GM11168 (cell line): Measurements from ENCODE around the gene NELFB.
"Not testable (repeated sequence)": the region's sequence is repeated elsewhere in the genome, so short reads cannot be mapped to it uniquely, and the experiment has no call there.

ENCODE experiments used
- in situ Hi-C: fragments of 300-500 bp; cut with MboI; formaldehyde crosslinking; loops from one replicate; pipeline ENCODE4 v1.12.0; 2022; ENCODE audit warnings: low sequenced_read_pairs; ENCODE audit not compliant: unreplicated experiment

The NELFB gene

GRCh38 chr9:137234055-137234697 lies 21.0 kb upstream of the NELFB start:
- in situ Hi-C loops: loop anchor here (5.0 kb wide), 1 partner anchor 112 kb away; no protein-coding TSS in a partner anchor

GRCh38 chr9:137234758-137235423 lies 20.2 kb upstream of the NELFB start:
- in situ Hi-C loops: loop anchor here (5.0 kb wide), 1 partner anchor 113 kb away; no protein-coding TSS in a partner anchor

GRCh38 chr9:137235424-137236237 lies 19.5 kb upstream of the NELFB start:
- in situ Hi-C loops: no loop called here

- in situ Hi-C loops: no loop called here
Observed at GRCh38 chr9:137236238-137236935, 18.7 kb upstream of the NELFB start.

- in situ Hi-C loops: no loop called here
Observed at GRCh38 chr9:137236936-137237421, 18.1 kb upstream of the NELFB start.

GRCh38 chr9:137237759-137238726 lies 17.1 kb upstream of the NELFB start:
- in situ Hi-C loops: no loop called here

- in situ Hi-C loops: not testable (repeated sequence)
Observed at GRCh38 chr9:137239541-137240200, 15.5 kb upstream of the NELFB start.

GRCh38 chr9:137240318-137240840 lies 14.7 kb upstream of the NELFB start:
- in situ Hi-C loops: no loop called here

- in situ Hi-C loops: no loop called here
Observed at GRCh38 chr9:137240841-137241489, 14.2 kb upstream of the NELFB start, which contains the start of gene TUBB4B. TSS of gene TUBB4B (plus strand) at chr9:137241287. CDS start at chr9:137241361, 74 bp downstream.

GRCh38 chr9:137241490-137242268 lies 13.4 kb upstream of the NELFB start:
- in situ Hi-C loops: no loop called here

- in situ Hi-C loops: no loop called here
Observed at GRCh38 chr9:137242269-137243203, 12.6 kb upstream of the NELFB start.

GRCh38 chr9:137243266-137243625 lies 11.9 kb upstream of the NELFB start:
- in situ Hi-C loops: not testable (repeated sequence)

GRCh38 chr9:137243626-137244485 lies 11.3 kb upstream of the NELFB start:
- in situ Hi-C loops: no loop called here

- in situ Hi-C loops: no loop called here
Observed at GRCh38 chr9:137244486-137245449, 10.4 kb upstream of the NELFB start.
